ENCODE data around the gene EEF1A1. TPM values are rescaled to one million over a fixed set of nuclear protein-coding genes. Genes with fewer than 3 reads are reported as not detected.
A peak's percentile ranks its signal among the peaks of the same experiment; 100 is the strongest.

The EEF1A1 gene
- total and polyA plus RNA-seq, 7 experiments from 2014 or later: 8,219 to 15,585 (median 15,428) TPM

DNA sequence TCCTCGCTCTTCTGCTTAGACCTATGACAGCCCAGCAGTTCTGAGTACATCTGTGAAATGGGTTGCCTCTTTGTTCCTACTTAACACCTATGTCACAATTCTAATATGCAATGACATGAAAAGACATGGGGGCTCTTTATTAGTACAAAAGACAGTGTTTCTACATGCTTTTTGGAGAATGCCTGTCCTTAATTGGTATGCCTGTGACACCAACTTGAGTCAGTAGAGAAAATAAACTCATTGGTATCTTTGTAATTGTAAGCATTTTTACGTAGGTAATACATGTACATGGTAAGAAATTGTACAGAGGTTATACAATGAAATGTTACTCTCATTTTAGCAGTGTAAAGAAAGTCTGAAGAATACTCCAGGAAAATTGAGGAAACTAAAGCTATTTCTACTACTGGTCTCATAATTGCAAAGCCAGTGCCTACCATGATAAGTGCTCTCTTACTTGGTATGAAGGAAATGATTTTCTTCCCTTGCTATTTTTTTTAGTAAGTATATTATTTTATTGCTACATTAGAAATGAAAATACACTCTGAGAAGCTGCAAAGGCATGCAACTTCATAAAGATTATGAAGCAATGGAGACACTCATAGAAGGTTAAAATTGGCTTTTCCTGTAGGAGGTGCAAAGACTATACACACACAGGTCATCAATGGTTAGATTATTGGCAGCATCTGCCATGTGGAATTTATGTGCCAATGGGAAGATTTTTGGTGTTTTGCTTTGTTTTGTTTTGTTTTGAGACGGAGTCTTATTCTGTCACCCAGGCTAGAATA is 4.9 kb upstream of the EEF1A1 start:
- ChIA-PET CTCF (interaction anchor here (0.6 to 0.7 kb wide), 2 partner anchors 119 to 1114 kb away, joined by 3 to 7 read pairs; no protein-coding TSS in a partner anchor), POLR2A (interaction anchor here (0.6 to 8.9 kb wide), 8 partner anchors 9 to 129 kb away, joined by 3 to 183 read pairs (median 22); partner anchors contain the start of gene MTO1)
- H3K4me1 Mint-ChIP-seq: peaks cover 5 to 29% (median 23%) of the 10 kb centered on the region in 7 donors
- peaks cover 0 to 17% (median 0%) of the 10 kb centered on the region in 5 donors for H3K27me3 Mint-ChIP-seq
- no peak overlapping the region for H3K27ac ChIP-seq (ENCODE audit: low read depth, low read length)
- no peaks in the 10 kb centered on the region for H3K9me3 ChIP-seq (ENCODE audit: control insufficient read depth in 2 of 3, low read length in 3 of 3)
- ATAC-seq (no peak), DNase-seq (no peak)
- no peaks in the 10 kb centered on the region for H3K27me3 ChIP-seq (ENCODE audit: control insufficient read depth in 2 of 2, insufficient read depth in 2 of 2, low read length in 2 of 2)
- H3K4me1 ChIP-seq (ENCODE audit: control insufficient read depth in 2 of 2, insufficient read depth in 2 of 2, low read length in 2 of 2): peaks cover 12 to 13% of the 10 kb centered on the region in 2 donors
- peaks cover 0 to 4% (median 0%) of the 10 kb centered on the region in 3 experiments for H3K36me3 ChIP-seq (ENCODE audit: control insufficient read depth in 2 of 3, insufficient read depth in 3 of 3, low read length in 3 of 3)
- peak overlapping the region in 2 of 9 donors; percentile 12 to 30 for H3K27ac Mint-ChIP-seq
- peaks cover 0 to 5% (median 0%) of the 10 kb centered on the region in 11 donors for H3K9me3 Mint-ChIP-seq
- H3K4me3 Mint-ChIP-seq: no peak overlapping the region
- H3K36me3 Mint-ChIP-seq: peaks cover 0 to 6% (median 3%) of the 10 kb centered on the region in 5 donors
- intact Hi-C loops (cut with micrococcal nuclease): no loop called here
- H3K4me3 ChIP-seq (ENCODE audit: low read length): no peak overlapping the region

GRCh38 chr6:73523434-73524123 is 2.7 kb upstream of the EEF1A1 start:
- ChIA-PET CTCF (interaction anchor here (0.7 to 3.5 kb wide), 7 partner anchors 10 to 131 kb away, joined by 3 to 19 read pairs (median 3); no protein-coding TSS in a partner anchor), POLR2A (interaction anchor here (0.6 to 8.9 kb wide), 14 partner anchors 11 to 1720 kb away, joined by 3 to 183 read pairs (median 4); partner anchors contain the start of genes MTO1 and SLC17A5)
- Mint-ChIP-seq H3K36me3 (peaks cover 7 to 25% (median 22%) of the 10 kb centered on the region in 5 donors), H3K27ac (peak overlapping the region; percentile 94 to 99 (median 97)), H3K27me3 (peaks cover 0 to 16% (median 0%) of the 10 kb centered on the region in 5 donors), H3K9me3 (peaks cover 0 to 14% (median 0%) of the 10 kb centered on the region in 11 donors), H3K4me3 (peak overlapping the region; percentile 89 to 95 (median 94)), H3K4me1 (peaks cover 11 to 48% (median 37%) of the 10 kb centered on the region in 7 donors)
- Histone ChIP-seq H3K4me1 (ENCODE audit: control insufficient read depth in 2 of 2, insufficient read depth in 2 of 2, low read length in 2 of 2) (peaks cover 24 to 25% of the 10 kb centered on the region in 2 donors), H3K4me3 (ENCODE audit: low read length) (peak overlapping the region; percentile 57), H3K9me3 (ENCODE audit: control insufficient read depth in 2 of 3, low read length in 3 of 3) (no peaks in the 10 kb centered on the region), H3K27ac (ENCODE audit: low read depth, low read length) (peak overlapping the region; percentile 98), H3K36me3 (ENCODE audit: control insufficient read depth in 2 of 3, insufficient read depth in 3 of 3, low read length in 3 of 3) (peaks cover 0 to 23% (median 13%) of the 10 kb centered on the region in 3 experiments), H3K27me3 (ENCODE audit: control insufficient read depth in 2 of 2, insufficient read depth in 2 of 2, low read length in 2 of 2) (no peaks in the 10 kb centered on the region)
- ATAC-seq (peak; percentile 22), DNase-seq (peak; percentile 61 to 81 (median 78))
- intact Hi-C loops (cut with micrococcal nuclease): loop anchor here (5.0 kb wide), 1 partner anchor 901 kb away; the partner anchor contains the start of gene KCNQ5 (in 2 of the 2)

GRCh38 chr6:73521351-73521985 is 636 bp upstream of the EEF1A1 start:
- Mint-ChIP-seq H3K4me3 (peak overlapping the region; percentile 89 to 99 (median 94)), H3K9me3 (peaks cover 0 to 14% (median 0%) of the 10 kb centered on the region in 11 donors), H3K4me1 (peaks cover 15 to 66% (median 52%) of the 10 kb centered on the region in 7 donors), H3K27me3 (peaks cover 0 to 10% (median 0%) of the 10 kb centered on the region in 5 donors), H3K36me3 (peaks cover 13 to 38% (median 33%) of the 10 kb centered on the region in 5 donors), H3K27ac (peak overlapping the region; percentile 94 to 99 (median 97))
- H3K27me3 ChIP-seq (ENCODE audit: control insufficient read depth in 2 of 2, insufficient read depth in 2 of 2, low read length in 2 of 2): no peaks in the 10 kb centered on the region
- ATAC-seq (peak; percentile 34), DNase-seq (peak in 3 of 9 donors; percentile 61 to 80 (median 80))
- ChIA-PET POLR2A (interaction anchor here (0.6 to 8.9 kb wide), 22 partner anchors 9 to 1763 kb away, joined by 3 to 183 read pairs (median 6); partner anchors contain the start of genes CGAS, COX7A2, MTO1 and SLC17A5), CTCF (interaction anchor here (0.5 to 3.5 kb wide), 5 partner anchors 17 to 133 kb away, joined by 3 to 19 read pairs (median 3); no protein-coding TSS in a partner anchor)
- H3K36me3 ChIP-seq (ENCODE audit: control insufficient read depth in 2 of 3, insufficient read depth in 3 of 3, low read length in 3 of 3): peaks cover 6 to 35% (median 25%) of the 10 kb centered on the region in 3 experiments
- intact Hi-C loops (cut with micrococcal nuclease): loop anchor here (1.0 to 5.0 kb wide), 13 partner anchors 59 to 1763 kb away; partner anchors contain the start of genes KCNQ5 (in 2 of the 2), MTO1 (in 2 of the 2), TMEM30A (in 2 of the 2) and CGAS (in 1 of the 2)
- H3K4me1 ChIP-seq (ENCODE audit: control insufficient read depth in 2 of 2, insufficient read depth in 2 of 2, low read length in 2 of 2): peaks cover 37 to 41% of the 10 kb centered on the region in 2 donors
- peak overlapping the region; percentile 98 for H3K4me3 ChIP-seq (ENCODE audit: low read length)
- H3K27ac ChIP-seq (ENCODE audit: low read depth, low read length): peak overlapping the region; percentile 98
- H3K9me3 ChIP-seq (ENCODE audit: control insufficient read depth in 2 of 3, low read length in 3 of 3): no peaks in the 10 kb centered on the region

DNA sequence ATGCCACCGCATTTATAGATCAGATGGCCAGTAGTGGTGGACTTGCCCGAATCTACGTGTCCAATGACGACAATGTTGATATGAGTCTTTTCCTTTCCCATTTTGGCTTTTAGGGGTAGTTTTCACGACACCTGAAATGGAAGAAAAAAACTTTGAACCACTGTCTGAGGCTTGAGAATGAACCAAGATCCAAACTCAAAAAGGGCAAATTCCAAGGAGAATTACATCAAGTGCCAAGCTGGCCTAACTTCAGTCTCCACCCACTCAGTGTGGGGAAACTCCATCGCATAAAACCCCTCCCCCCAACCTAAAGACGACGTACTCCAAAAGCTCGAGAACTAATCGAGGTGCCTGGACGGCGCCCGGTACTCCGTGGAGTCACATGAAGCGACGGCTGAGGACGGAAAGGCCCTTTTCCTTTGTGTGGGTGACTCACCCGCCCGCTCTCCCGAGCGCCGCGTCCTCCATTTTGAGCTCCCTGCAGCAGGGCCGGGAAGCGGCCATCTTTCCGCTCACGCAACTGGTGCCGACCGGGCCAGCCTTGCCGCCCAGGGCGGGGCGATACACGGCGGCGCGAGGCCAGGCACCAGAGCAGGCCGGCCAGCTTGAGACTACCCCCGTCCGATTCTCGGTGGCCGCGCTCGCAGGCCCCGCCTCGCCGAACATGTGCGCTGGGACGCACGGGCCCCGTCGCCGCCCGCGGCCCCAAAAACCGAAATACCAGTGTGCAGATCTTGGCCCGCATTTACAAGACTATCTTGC is 725 bp downstream of the EEF1A1 start:
- ChIA-PET POLR2A (interaction anchor here (0.5 to 8.9 kb wide), 24 partner anchors 8 to 1762 kb away, joined by 3 to 183 read pairs (median 6); partner anchors contain the start of genes CGAS, COX7A2, MTO1 and SLC17A5), CTCF (interaction anchor here (0.5 to 3.5 kb wide), 5 partner anchors 59 to 213 kb away, joined by 3 to 18 read pairs (median 5); partner anchors contain the start of gene MTO1)
- Mint-ChIP-seq H3K9me3 (peaks cover 0 to 14% (median 0%) of the 10 kb centered on the region in 11 donors), H3K36me3 (peaks cover 13 to 47% (median 37%) of the 10 kb centered on the region in 5 donors), H3K27ac (peak overlapping the region; percentile 94 to 99 (median 97)), H3K4me3 (peak overlapping the region; percentile 89 to 99 (median 94)), H3K27me3 (peaks cover 0 to 10% (median 0%) of the 10 kb centered on the region in 5 donors), H3K4me1 (peaks cover 17 to 79% (median 65%) of the 10 kb centered on the region in 7 donors)
- Histone ChIP-seq H3K27me3 (ENCODE audit: control insufficient read depth in 2 of 2, insufficient read depth in 2 of 2, low read length in 2 of 2) (no peaks in the 10 kb centered on the region), H3K4me1 (ENCODE audit: control insufficient read depth in 2 of 2, insufficient read depth in 2 of 2, low read length in 2 of 2) (peaks cover 44 to 55% of the 10 kb centered on the region in 2 donors), H3K9me3 (ENCODE audit: control insufficient read depth in 2 of 3, low read length in 3 of 3) (no peaks in the 10 kb centered on the region), H3K27ac (ENCODE audit: low read depth, low read length) (peak overlapping the region; percentile 98), H3K4me3 (ENCODE audit: low read length) (peak overlapping the region; percentile 98), H3K36me3 (ENCODE audit: control insufficient read depth in 2 of 3, insufficient read depth in 3 of 3, low read length in 3 of 3) (peaks cover 12 to 47% (median 30%) of the 10 kb centered on the region in 3 experiments)
- ATAC-seq (peak; percentile 43), DNase-seq (peak; percentile 57 to 86 (median 73))
- intact Hi-C loops (cut with micrococcal nuclease): loop anchor here (2.0 to 10.0 kb wide), 6 partner anchors 59 to 1765 kb away; partner anchors contain the start of genes KCNQ5 (in 2 of the 2), MTO1 (in 1 of the 2) and TMEM30A (in 1 of the 2)
